Measurements from ENCODE around the gene DSTN.

DNA sequence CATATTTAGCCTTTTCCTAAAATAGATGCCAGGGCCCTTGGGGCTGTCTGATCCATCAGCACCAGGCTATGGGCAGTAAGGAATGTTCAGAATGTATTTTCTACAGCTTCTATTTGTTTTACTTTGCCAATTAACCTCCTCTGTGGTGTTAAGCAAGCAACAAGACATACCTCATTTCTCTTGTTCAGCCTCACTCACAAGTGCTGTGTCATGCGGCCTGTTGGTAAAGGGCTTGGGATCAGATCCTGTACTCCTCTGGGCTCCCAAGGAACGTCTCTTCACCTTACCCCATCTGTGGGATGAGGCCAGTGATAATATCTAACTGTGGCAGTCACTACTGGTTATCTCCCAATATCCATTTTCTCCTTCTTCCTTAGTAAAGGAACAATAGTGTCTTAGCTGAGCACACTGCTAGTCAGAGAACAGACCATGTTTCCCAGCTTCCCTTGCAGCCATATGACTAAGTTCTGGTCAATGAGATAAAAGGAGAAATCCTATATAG, 7.0 kb upstream of the DSTN start:
- TF ChIP-seq BHLHE40 (IDR thresholded peaks at IDR 0.05; ENCODE audit: borderline replicate concordance) = no peak
- no peak for TF ChIP-seq L3MBTL2 (conservative IDR thresholded peaks at IDR 0.05)
- TF ChIP-seq TARDBP (IDR thresholded peaks at IDR 0.05) = no peak
- no peak for TF ChIP-seq FOXM1 (IDR thresholded peaks at IDR 0.05; ENCODE audit: borderline replicate concordance)
- no peak for TF ChIP-seq SUZ12 (IDR thresholded peaks at IDR 0.05)
- TF ChIP-seq ZNF384 (IDR thresholded peaks at IDR 0.05) = no peak
- no peak for TF ChIP-seq HDGF (IDR thresholded peaks at IDR 0.05; ENCODE audit: borderline replicate concordance)
- TF ChIP-seq LEF1 (IDR thresholded peaks at IDR 0.05; ENCODE audit: borderline replicate concordance) = no peak
